ENCODE measurements around the gene P3H2.

P3H2 gene

DNA sequence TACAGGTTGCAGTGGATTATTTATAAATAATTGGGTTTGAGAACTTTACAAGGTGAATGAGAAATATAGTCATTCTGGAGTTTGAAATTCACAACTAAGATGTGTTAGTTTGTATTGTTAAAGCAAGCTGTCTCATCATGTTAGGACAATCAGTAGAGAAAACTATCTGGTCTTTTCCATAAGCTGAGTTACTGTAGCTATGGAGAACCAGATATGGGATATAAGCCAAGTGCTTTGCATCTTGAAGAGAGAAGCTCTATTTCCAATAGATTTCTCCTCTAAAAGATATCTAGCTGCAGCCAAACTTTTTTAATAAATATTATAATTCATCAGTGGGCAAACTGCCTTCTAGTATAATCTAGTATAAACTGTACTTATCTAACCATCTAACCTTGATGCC lies 11.3 kb downstream of the P3H2 start:
- no peaks in the 10 kb centered on the region for H3K9me3 ChIP-seq (ENCODE audit: insufficient read depth, low read length, severe bottlenecking)
- no peaks in the 10 kb centered on the region for H3K79me2 ChIP-seq (ENCODE audit: insufficient read depth, low read length)
- H3K9ac ChIP-seq (ENCODE audit: low read depth, low read length), result no peak overlapping the region
- H4K20me1 ChIP-seq (ENCODE audit: insufficient read depth, low read length), result no peaks in the 10 kb centered on the region
- H3K4me3 ChIP-seq (ENCODE audit: low read depth in 1 of 2, low read length in 2 of 2), result no peak overlapping the region
- DNase-seq (no peak), ATAC-seq (ENCODE audit: insufficient read depth, low read depth) (no peak)
- no peak overlapping the region for H2AFZ ChIP-seq (ENCODE audit: low read depth, low read length)
- TF ChIP-seq, protein P1, sequence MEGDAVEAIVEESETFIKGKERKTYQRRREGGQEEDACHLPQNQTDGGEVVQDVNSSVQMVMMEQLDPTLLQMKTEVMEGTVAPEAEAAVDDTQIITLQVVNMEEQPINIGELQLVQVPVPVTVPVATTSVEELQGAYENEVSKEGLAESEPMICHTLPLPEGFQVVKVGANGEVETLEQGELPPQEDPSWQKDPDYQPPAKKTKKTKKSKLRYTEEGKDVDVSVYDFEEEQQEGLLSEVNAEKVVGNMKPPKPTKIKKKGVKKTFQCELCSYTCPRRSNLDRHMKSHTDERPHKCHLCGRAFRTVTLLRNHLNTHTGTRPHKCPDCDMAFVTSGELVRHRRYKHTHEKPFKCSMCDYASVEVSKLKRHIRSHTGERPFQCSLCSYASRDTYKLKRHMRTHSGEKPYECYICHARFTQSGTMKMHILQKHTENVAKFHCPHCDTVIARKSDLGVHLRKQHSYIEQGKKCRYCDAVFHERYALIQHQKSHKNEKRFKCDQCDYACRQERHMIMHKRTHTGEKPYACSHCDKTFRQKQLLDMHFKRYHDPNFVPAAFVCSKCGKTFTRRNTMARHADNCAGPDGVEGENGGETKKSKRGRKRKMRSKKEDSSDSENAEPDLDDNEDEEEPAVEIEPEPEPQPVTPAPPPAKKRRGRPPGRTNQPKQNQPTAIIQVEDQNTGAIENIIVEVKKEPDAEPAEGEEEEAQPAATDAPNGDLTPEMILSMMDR (IDR thresholded peaks at IDR 0.05; ENCODE audit: borderline replicate concordance, extremely low read depth, low read length, poor library complexity, severe bottlenecking), result no peak
- TF ChIP-seq EZH2 (IDR thresholded peaks at IDR 0.05; ENCODE audit: borderline replicate concordance, low read depth, low read length, severe bottlenecking), result no peak
- no peak overlapping the region for H3K27ac ChIP-seq (ENCODE audit: low read length)
- H3K36me3 ChIP-seq (ENCODE audit: insufficient read depth, low read length), result no peaks in the 10 kb centered on the region
- H3K27me3 ChIP-seq (ENCODE audit: insufficient read depth, low read length, poor library complexity), result no peaks in the 10 kb centered on the region
- no peaks in the 10 kb centered on the region for H3K4me1 ChIP-seq (ENCODE audit: insufficient read depth, low read length)
- H3K4me2 ChIP-seq (ENCODE audit: insufficient read depth, low read length), result no peak overlapping the region

DNA sequence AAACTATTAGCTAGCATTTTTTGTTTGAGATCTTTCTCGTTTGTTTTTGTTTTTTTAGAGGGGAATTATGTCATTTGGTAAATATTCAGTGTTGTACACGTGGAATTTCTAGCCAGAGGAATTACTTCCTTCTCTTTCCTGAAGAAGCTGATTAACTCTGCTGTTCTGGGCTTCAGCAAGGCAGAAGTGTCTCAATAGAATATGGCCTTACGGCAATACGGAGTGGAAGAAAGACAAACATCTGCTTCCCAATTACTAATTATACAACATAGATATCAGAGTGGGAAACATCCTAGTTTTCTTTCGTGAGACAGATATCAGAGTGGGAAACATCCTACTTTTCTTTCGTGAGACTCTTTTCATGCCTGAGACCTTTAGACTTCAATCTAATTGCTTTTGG lies 11.9 kb downstream of the P3H2 start:
- no peaks in the 10 kb centered on the region for H3K9me3 ChIP-seq (ENCODE audit: insufficient read depth, low read length, severe bottlenecking)
- H3K4me1 ChIP-seq (ENCODE audit: insufficient read depth, low read length), result no peaks in the 10 kb centered on the region
- no peaks in the 10 kb centered on the region for H3K79me2 ChIP-seq (ENCODE audit: insufficient read depth, low read length)
- H3K36me3 ChIP-seq (ENCODE audit: insufficient read depth, low read length), result no peaks in the 10 kb centered on the region
- H2AFZ ChIP-seq (ENCODE audit: low read depth, low read length), result no peak overlapping the region
- no peak overlapping the region for H3K9ac ChIP-seq (ENCODE audit: low read depth, low read length)
- no peak overlapping the region for H3K4me2 ChIP-seq (ENCODE audit: insufficient read depth, low read length)
- no peaks in the 10 kb centered on the region for H4K20me1 ChIP-seq (ENCODE audit: insufficient read depth, low read length)
- no peak for ATAC-seq (ENCODE audit: insufficient read depth, low read depth)
- no peak for DNase-seq
- no peaks in the 10 kb centered on the region for H3K27me3 ChIP-seq (ENCODE audit: insufficient read depth, low read length, poor library complexity)
- H3K4me3 ChIP-seq (ENCODE audit: low read depth in 1 of 2, low read length in 2 of 2), result no peak overlapping the region
- no peak for TF ChIP-seq EZH2 (IDR thresholded peaks at IDR 0.05; ENCODE audit: borderline replicate concordance, low read depth, low read length, severe bottlenecking)
- TF ChIP-seq, protein P1 (IDR thresholded peaks at IDR 0.05; ENCODE audit: borderline replicate concordance, extremely low read depth, low read length, poor library complexity, severe bottlenecking), result no peak
- H3K27ac ChIP-seq (ENCODE audit: low read length), result no peak overlapping the region

DNA sequence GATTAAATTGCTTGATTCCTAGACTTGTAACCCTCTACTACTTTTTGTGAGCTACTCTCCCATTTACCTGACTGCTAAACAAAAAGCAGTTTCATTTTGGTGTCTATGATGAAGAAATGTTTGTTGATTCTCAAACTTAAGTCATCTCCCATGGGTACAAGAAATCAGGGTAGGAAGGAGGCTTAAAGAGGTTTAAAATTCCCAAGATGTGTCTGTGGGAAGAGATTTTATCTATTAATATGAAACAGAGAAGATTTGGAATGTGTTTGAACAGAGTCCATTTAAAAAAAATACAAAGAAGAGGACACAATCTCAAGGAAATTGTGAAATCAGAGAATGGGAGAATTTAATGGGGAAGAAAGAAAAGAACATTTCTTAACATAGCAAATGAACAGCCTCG lies 14.8 kb downstream of the P3H2 start:
- no peak for ATAC-seq (ENCODE audit: insufficient read depth, low read depth)
- TF ChIP-seq, protein P1 (IDR thresholded peaks at IDR 0.05; ENCODE audit: borderline replicate concordance, extremely low read depth, low read length, poor library complexity, severe bottlenecking), result no peak
- TF ChIP-seq EZH2 (IDR thresholded peaks at IDR 0.05; ENCODE audit: borderline replicate concordance, low read depth, low read length, severe bottlenecking), result no peak
- H4K20me1 ChIP-seq (ENCODE audit: insufficient read depth, low read length), result no peaks in the 10 kb centered on the region
- H3K4me3 ChIP-seq (ENCODE audit: low read depth in 1 of 2, low read length in 2 of 2), result no peak overlapping the region
- no peak overlapping the region for H3K9ac ChIP-seq (ENCODE audit: low read depth, low read length)
- no peaks in the 10 kb centered on the region for H3K27me3 ChIP-seq (ENCODE audit: insufficient read depth, low read length, poor library complexity)
- no peaks in the 10 kb centered on the region for H3K79me2 ChIP-seq (ENCODE audit: insufficient read depth, low read length)
- H2AFZ ChIP-seq (ENCODE audit: low read depth, low read length), result no peak overlapping the region
- no peaks in the 10 kb centered on the region for H3K36me3 ChIP-seq (ENCODE audit: insufficient read depth, low read length)
- no peak overlapping the region for H3K27ac ChIP-seq (ENCODE audit: low read length)
- no peaks in the 10 kb centered on the region for H3K9me3 ChIP-seq (ENCODE audit: insufficient read depth, low read length, severe bottlenecking)
- H3K4me1 ChIP-seq (ENCODE audit: insufficient read depth, low read length), result no peaks in the 10 kb centered on the region
- H3K4me2 ChIP-seq (ENCODE audit: insufficient read depth, low read length), result no peak overlapping the region
- DNase-seq, result no peak
